ENCODE measurements around the gene PPP1R7.
A peak's percentile ranks its signal among the peaks of the same experiment; 100 is the strongest.

The PPP1R7 gene

GRCh38 chr2:241188361-241189092, 38.3 kb downstream of the PPP1R7 start, which contains the start of gene ANO7:
ANO7 (plus strand) TSS chr2:241188677; CDS start chr2:241190064, 1,387 bp downstream.
- Histone ChIP-seq H3K4me1 (ENCODE audit: control insufficient read depth, insufficient read depth, low read length) (no peaks in the 10 kb centered on the region), H3K36me3 (ENCODE audit: control insufficient read depth in 2 of 2, insufficient read depth in 1 of 2, low read length in 2 of 2) (peaks cover 0 to 2% of the 10 kb centered on the region in 2 experiments; a peak in 2 of 3 replicates), H3K9me3 (ENCODE audit: control insufficient read depth, insufficient read depth, low read depth, low read length) (no peaks in the 10 kb centered on the region), H3K4me3 (ENCODE audit: low read depth, low read length) (no peak within 1 kb of the TSS), H3K27ac (ENCODE audit: extremely low read depth, low read depth, low read length) (no peak within 1 kb of the TSS)
- TF ChIP-seq ZBTB21 (tag by site-specific recombination; IDR thresholded peaks at IDR 0.05) (no peak), ZNF610 (tag by site-specific recombination; IDR thresholded peaks at IDR 0.05; ENCODE audit: borderline replicate concordance) (no peak), SP2 (tag by site-specific recombination; IDR thresholded peaks at IDR 0.05) (0 out of 2 replicates have a peak, but pooled peaks have one; percentile 18), KLF1 (tag by site-specific recombination; IDR thresholded peaks at IDR 0.05) (peak; percentile 81), ZNF157 (tag by site-specific recombination; IDR thresholded peaks at IDR 0.05) (no peak), ZNF341 (tag by site-specific recombination; IDR thresholded peaks at IDR 0.05; ENCODE audit: low read depth) (peak; percentile 80)
- POLR2A ChIA-PET: no interaction called here
- CTCF ChIA-PET: no interaction called here

DNA sequence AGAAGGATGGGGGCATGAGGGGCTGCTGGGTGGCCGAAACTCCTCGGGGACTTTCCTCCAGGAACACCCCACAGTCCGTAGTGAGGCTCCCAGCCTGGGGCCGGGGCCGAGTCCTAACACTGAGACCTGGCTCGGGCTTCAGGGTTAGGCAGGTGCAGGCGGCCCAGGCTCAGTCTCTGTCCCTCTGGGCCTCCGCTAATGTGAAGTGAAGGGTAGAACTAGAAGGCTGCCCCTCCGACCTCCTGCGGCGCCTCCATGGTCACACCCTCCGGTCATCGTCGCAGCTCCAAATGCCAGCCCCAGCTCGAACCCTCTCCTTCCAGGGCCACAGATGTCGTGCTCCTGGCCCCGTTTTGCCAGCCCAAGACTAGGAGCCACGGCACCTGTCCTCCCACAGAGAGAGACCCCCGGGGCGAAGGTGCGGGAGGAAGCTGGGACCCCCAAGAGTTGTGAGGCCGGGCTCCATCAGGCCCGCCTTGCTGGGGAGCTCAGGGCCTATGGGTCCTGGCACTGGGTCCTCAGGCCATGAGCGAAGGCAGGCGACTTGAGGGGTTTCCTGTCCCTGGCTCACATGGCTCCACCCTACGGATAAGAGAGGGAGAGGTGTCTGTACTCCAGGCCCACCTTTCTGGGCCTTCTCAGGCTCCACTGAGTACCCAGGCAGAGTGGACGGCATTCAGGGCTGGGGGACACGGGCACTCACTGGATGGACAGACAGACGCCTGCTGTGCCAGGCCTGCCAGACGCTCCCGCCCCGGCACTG, 39.0 kb downstream of the PPP1R7 start:
- H3K4me3 ChIP-seq (ENCODE audit: low read depth, low read length): no peak overlapping the region
- TF ChIP-seq ZNF544 (tag by site-specific recombination; IDR thresholded peaks at IDR 0.05) (no peak), ZNF214 (tag by site-specific recombination; IDR thresholded peaks at IDR 0.05; ENCODE audit: borderline replicate concordance) (no peak)
- TF ChIP-seq, protein P1, sequence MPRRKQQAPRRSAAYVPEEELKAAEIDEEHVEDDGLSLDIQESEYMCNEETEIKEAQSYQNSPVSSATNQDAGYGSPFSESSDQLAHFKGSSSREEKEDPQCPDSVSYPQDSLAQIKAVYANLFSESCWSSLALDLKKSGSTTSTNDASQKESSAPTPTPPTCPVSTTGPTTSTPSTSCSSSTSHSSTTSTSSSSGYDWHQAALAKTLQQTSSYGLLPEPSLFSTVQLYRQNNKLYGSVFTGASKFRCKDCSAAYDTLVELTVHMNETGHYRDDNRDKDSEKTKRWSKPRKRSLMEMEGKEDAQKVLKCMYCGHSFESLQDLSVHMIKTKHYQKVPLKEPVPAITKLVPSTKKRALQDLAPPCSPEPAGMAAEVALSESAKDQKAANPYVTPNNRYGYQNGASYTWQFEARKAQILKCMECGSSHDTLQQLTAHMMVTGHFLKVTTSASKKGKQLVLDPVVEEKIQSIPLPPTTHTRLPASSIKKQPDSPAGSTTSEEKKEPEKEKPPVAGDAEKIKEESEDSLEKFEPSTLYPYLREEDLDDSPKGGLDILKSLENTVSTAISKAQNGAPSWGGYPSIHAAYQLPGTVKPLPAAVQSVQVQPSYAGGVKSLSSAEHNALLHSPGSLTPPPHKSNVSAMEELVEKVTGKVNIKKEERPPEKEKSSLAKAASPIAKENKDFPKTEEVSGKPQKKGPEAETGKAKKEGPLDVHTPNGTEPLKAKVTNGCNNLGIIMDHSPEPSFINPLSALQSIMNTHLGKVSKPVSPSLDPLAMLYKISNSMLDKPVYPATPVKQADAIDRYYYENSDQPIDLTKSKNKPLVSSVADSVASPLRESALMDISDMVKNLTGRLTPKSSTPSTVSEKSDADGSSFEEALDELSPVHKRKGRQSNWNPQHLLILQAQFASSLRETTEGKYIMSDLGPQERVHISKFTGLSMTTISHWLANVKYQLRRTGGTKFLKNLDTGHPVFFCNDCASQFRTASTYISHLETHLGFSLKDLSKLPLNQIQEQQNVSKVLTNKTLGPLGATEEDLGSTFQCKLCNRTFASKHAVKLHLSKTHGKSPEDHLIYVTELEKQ (tag by site-specific recombination; IDR thresholded peaks at IDR 0.05; ENCODE audit: borderline replicate concordance): no peak
- H3K4me1 ChIP-seq (ENCODE audit: control insufficient read depth, insufficient read depth, low read length): no peaks in the 10 kb centered on the region
- POLR2A ChIA-PET: no interaction called here
- H3K27ac ChIP-seq (ENCODE audit: extremely low read depth, low read depth, low read length): no peak overlapping the region
- H3K9me3 ChIP-seq (ENCODE audit: control insufficient read depth, insufficient read depth, low read depth, low read length): no peaks in the 10 kb centered on the region
- H3K36me3 ChIP-seq (ENCODE audit: control insufficient read depth in 2 of 2, insufficient read depth in 1 of 2, low read length in 2 of 2): no peaks in the 10 kb centered on the region; a peak in 1 of 3 replicates
- CTCF ChIA-PET: no interaction called here

DNA sequence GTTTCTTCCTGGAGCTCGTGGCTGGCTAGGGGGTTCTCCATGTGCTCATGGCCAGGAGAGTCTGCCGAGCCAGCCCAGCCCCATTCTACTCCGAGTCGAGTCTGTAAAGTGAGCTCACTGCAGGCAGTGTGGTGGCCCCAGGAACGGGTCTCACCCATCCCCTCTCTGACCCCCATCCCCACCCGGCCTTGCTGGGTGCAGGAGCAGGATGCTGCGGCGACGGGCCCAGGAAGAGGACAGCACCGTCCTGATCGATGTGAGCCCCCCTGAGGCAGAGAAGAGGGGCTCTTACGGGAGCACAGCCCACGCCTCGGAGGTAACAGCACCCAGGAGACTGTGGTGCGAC, 39.6 kb downstream of the PPP1R7 start:
- Histone ChIP-seq H3K9me3 (ENCODE audit: control insufficient read depth, insufficient read depth, low read depth, low read length) (no peaks in the 10 kb centered on the region), H3K4me1 (ENCODE audit: control insufficient read depth, insufficient read depth, low read length) (no peaks in the 10 kb centered on the region), H3K27ac (ENCODE audit: extremely low read depth, low read depth, low read length) (no peak overlapping the region), H3K4me3 (ENCODE audit: low read depth, low read length) (no peak overlapping the region), H3K36me3 (ENCODE audit: control insufficient read depth in 2 of 2, insufficient read depth in 1 of 2, low read length in 2 of 2) (no peaks in the 10 kb centered on the region)
- CTCF ChIA-PET: no interaction called here
- no peak for TF ChIP-seq ZNF341 (tag by site-specific recombination; IDR thresholded peaks at IDR 0.05; ENCODE audit: low read depth)
- TF ChIP-seq GFI1B (tag by site-specific recombination; IDR thresholded peaks at IDR 0.05): no peak
- no peak for TF ChIP-seq ZNF239 (tag by site-specific recombination; IDR thresholded peaks at IDR 0.05)
- TF ChIP-seq ZNF423 (tag by site-specific recombination; IDR thresholded peaks at IDR 0.05): no peak
- TF ChIP-seq ZNF211 (tag by site-specific recombination; IDR thresholded peaks at IDR 0.05; ENCODE audit: low read depth): no peak
- TF ChIP-seq ZNF530 (tag by site-specific recombination; IDR thresholded peaks at IDR 0.05; ENCODE audit: low read depth): no peak
- TF ChIP-seq GLI4 (tag by site-specific recombination; IDR thresholded peaks at IDR 0.05): no peak
- no peak for TF ChIP-seq ZNF560 (tag by site-specific recombination; IDR thresholded peaks at IDR 0.05; ENCODE audit: borderline replicate concordance)
- no peak for TF ChIP-seq ZNF394 (tag by site-specific recombination; IDR thresholded peaks at IDR 0.05; ENCODE audit: borderline replicate concordance)
- TF ChIP-seq ZNF660 (tag by site-specific recombination; IDR thresholded peaks at IDR 0.05): no peak
- TF ChIP-seq, protein P1 (tag by site-specific recombination; IDR thresholded peaks at IDR 0.05; ENCODE audit: borderline replicate concordance): no peak
- no peak for TF ChIP-seq ZNF416 (tag by site-specific recombination; IDR thresholded peaks at IDR 0.05)
- TF ChIP-seq ZNF624 (tag by site-specific recombination; IDR thresholded peaks at IDR 0.05): no peak
- no peak for TF ChIP-seq ZNF544 (tag by site-specific recombination; IDR thresholded peaks at IDR 0.05)
- no peak for TF ChIP-seq ZNF426 (tag by site-specific recombination; IDR thresholded peaks at IDR 0.05)
- no peak for TF ChIP-seq ZNF670 (tag by site-specific recombination; IDR thresholded peaks at IDR 0.05; ENCODE audit: low read depth)
- TF ChIP-seq ZNF133 (tag by site-specific recombination; IDR thresholded peaks at IDR 0.05): no peak
- POLR2A ChIA-PET: no interaction called here
